HepG2 (cell line): ENCODE data around the gene C6orf62.

Experiments used
- CBFB ChIP-seq: sonication (generic); formaldehyde crosslinking; IDR thresholded peaks from 2 replicates; pipeline ENCODE4 v1.4.0; 2020; ENCODE audit warnings: missing genetic modification reagents
- CHD2 ChIP-seq: IDR thresholded peaks from 2 replicates; pipeline ENCODE4 v1.6.1; 2011; ENCODE audit warnings: low read depth, low read length, improper control_type of control experiment
- CTCF ChIP-seq: sonication (generic); formaldehyde crosslinking; IDR thresholded peaks from 2 replicates; pipeline ENCODE4 v1.5.0; 2020; ENCODE audit warnings: mild to moderate bottlenecking, missing genetic modification reagents, moderate library complexity
- ESRRA ChIP-seq: sonication (generic); formaldehyde crosslinking; IDR thresholded peaks from 2 replicates; pipeline ENCODE4 v1.5.1; 2020; ENCODE audit warnings: mild to moderate bottlenecking, low read depth, missing genetic modification reagents
- JUND ChIP-seq: sonication (generic); formaldehyde crosslinking; IDR thresholded peaks from 2 replicates; pipeline ENCODE4 v1.8.0; 2022; ENCODE audit warnings: mild to moderate bottlenecking, missing genetic modification reagents
- NCOR1 ChIP-seq: fragments of 200-600 bp; sonication (generic); IDR thresholded peaks from 2 replicates; pipeline ENCODE4 v1.7.0; 2017; ENCODE audit warnings: antibody characterized with exemption, low read length, borderline replicate concordance
- POLR2AphosphoS2 ChIP-seq: IDR thresholded peaks from 2 replicates; pipeline ENCODE4 v1.6.1; 2011; ENCODE audit warnings: low read depth, low read length, improper control_type of control experiment
- RAD21 ChIP-seq: fragments of 450-650 bp; formaldehyde crosslinking; IDR thresholded peaks from 2 replicates; pipeline ENCODE4 v1.5.0; 2020; ENCODE audit warnings: mild to moderate bottlenecking
- SP2 ChIP-seq: sonication (generic); formaldehyde crosslinking; IDR thresholded peaks from 2 replicates; pipeline ENCODE4 v1.5.1; 2020; ENCODE audit warnings: mild to moderate bottlenecking, missing genetic modification reagents
- ZNF331 ChIP-seq: sonication (generic); formaldehyde crosslinking; IDR thresholded peaks from 2 replicates; pipeline ENCODE4 v1.4.0; 2020; ENCODE audit warnings: missing genetic modification reagents
- ZNF343 ChIP-seq: sonication (generic); formaldehyde crosslinking; IDR thresholded peaks from 2 replicates; pipeline ENCODE4 v1.4.0; 2020; ENCODE audit warnings: mild to moderate bottlenecking, missing genetic modification reagents
- ZNF546 ChIP-seq: sonication (generic); formaldehyde crosslinking; conservative IDR thresholded peaks from 2 replicates; pipeline ENCODE4 v1.8.1; 2023; ENCODE audit warnings: mild to moderate bottlenecking, missing genetic modification reagents
- TF ChIP-seq, protein P1 (sequence below): sonication (generic); formaldehyde crosslinking; IDR thresholded peaks from 2 replicates; pipeline ENCODE4 v1.4.0; 2020; ENCODE audit warnings: mild to moderate bottlenecking, missing genetic modification reagents, borderline replicate concordance

DNA sequence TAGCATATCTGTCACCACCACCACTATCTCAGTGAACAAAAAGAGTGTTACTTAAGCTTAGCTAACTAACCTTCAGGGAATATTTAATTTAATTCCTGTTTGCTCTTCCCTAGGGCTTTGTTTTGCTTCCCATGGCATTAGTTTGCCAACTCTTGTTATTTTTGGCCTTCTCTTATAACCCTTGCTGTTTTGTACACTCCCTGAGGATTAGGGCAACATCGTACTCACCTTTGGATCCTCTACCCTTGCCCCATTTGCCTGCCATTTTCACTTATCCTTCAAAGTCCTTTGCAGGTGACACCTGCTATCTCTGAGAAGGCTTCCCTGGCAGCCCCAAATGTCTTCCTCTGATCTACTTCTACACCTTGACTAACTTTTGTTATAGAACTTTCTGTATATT lies 28.4 kb downstream of the C6orf62 start:
- TF ChIP-seq, protein P1, sequence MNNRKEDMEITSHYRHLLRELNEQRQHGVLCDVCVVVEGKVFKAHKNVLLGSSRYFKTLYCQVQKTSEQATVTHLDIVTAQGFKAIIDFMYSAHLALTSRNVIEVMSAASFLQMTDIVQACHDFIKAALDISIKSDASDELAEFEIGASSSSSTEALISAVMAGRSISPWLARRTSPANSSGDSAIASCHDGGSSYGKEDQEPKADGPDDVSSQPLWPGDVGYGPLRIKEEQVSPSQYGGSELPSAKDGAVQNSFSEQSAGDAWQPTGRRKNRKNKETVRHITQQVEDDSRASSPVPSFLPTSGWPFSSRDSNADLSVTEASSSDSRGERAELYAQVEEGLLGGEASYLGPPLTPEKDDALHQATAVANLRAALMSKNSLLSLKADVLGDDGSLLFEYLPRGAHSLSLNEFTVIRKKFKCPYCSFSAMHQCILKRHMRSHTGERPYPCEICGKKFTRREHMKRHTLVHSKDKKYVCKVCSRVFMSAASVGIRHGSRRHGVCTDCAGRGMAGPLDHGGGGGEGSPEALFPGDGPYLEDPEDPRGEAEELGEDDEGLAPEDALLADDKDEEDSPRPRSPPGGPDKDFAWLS = no peak
- no peak for TF ChIP-seq ZNF343 (CRISPR knock-in tag)
- TF ChIP-seq CHD2 = no peak
- no peak for TF ChIP-seq CTCF (CRISPR knock-in tag)
- TF ChIP-seq ESRRA (CRISPR knock-in tag) = no peak
- TF ChIP-seq NCOR1 = no peak
- TF ChIP-seq CBFB = no peak
- TF ChIP-seq ZNF546 (CRISPR knock-in tag) = no peak
- no peak for TF ChIP-seq RAD21 (CRISPR knock-in tag)
- no peak for TF ChIP-seq ZNF331 (CRISPR knock-in tag)
- TF ChIP-seq JUND = no peak
- TF ChIP-seq POLR2AphosphoS2 = no peak
- no peak for TF ChIP-seq SP2 (CRISPR knock-in tag)
